Panc1 (cell line): Measurements from ENCODE around the gene ZDHHC14. TPM values are rescaled to one million over a fixed set of nuclear protein-coding genes. Genes with fewer than 3 reads are reported as not detected.
"Not testable (repeated sequence)": the region's sequence is repeated elsewhere in the genome, so short reads cannot be mapped to it uniquely, and the experiment has no call there.

Source experiments
- ATAC-seq: fragments of 200-7000 bp; cut with Tn5 transposase; 2 replicates; pipeline ENCODE4 v1.9.1; 2020; ENCODE audit warnings: mild to moderate bottlenecking, moderate library complexity
- BruUV-seq: library from RNA; stranded (reverse); fragments of 400-500 nt; replicated peaks from 2 replicates; lab custom pipeline; 2021; lab: Mats Ljungman, UMichigan
- CTCF ChIA-PET: fragments of 300-600 bp; sonication (Branson Sonifier 250); formaldehyde crosslinking; loops from one replicate; lab custom pipeline; 2022; ENCODE audit warnings: antibody characterized with exemption; lab: Charles Lee
- POLR2A ChIA-PET: fragments of 300-600 bp; sonication (Branson Sonifier 250); formaldehyde crosslinking; loops from one replicate; lab custom pipeline; 2022; ENCODE audit warnings: antibody characterized with exemption; lab: Charles Lee
- DNase-seq: peaks from one replicate; pipeline ENCODE4 v3.0.0-alpha.2; 2010; ENCODE audit warnings: low read depth, low spot score
- H3K27ac ChIP-seq: 2 replicates; pipeline ENCODE4 v1.5.1; 2011; ENCODE audit warnings: mild to moderate bottlenecking, low read length, inconsistent platforms
- H3K27me3 ChIP-seq: fragments of 200-500 bp; sonication (Bioruptor generic); 2 replicates; pipeline ENCODE4 v1.6.0; 2014; ENCODE audit warnings: low read length, inconsistent platforms; ENCODE audit not compliant: control insufficient read depth, insufficient read depth
- H3K36me3 ChIP-seq: fragments of 200-500 bp; sonication (Bioruptor generic); 2 replicates; pipeline ENCODE4 v1.5.1; 2014; ENCODE audit warnings: inconsistent platforms, mild to moderate bottlenecking, low read length, moderate library complexity; ENCODE audit not compliant: control insufficient read depth, insufficient read depth
- H3K4me1 ChIP-seq: 2 replicates; pipeline ENCODE4 v1.5.1; 2011; ENCODE audit warnings: inconsistent platforms, mild to moderate bottlenecking, low read length, moderate library complexity; ENCODE audit not compliant: control insufficient read depth, insufficient read depth
- H3K4me3 ChIP-seq, 2 experiments: 2 replicates each; pipeline ENCODE4 v1.5.1; 2011 to 2012; ENCODE audit warnings: low read depth in 2 of 2, low read length in 2 of 2, mild to moderate bottlenecking in 2 of 2, inconsistent platforms in 1 of 2, moderate library complexity in 1 of 2
- H3K9me3 ChIP-seq: fragments of 200-500 bp; sonication (Bioruptor generic); 2 replicates; pipeline ENCODE4 v1.5.1; 2014; ENCODE audit warnings: low read depth, mild to moderate bottlenecking, inconsistent platforms, low read length, moderate library complexity; ENCODE audit not compliant: control insufficient read depth, insufficient read depth
- POLR2AphosphoS5 ChIP-seq: IDR thresholded peaks from 2 replicates; pipeline ENCODE4 v1.6.1; 2012; ENCODE audit warnings: mild to moderate bottlenecking, low read depth, low read length, moderate library complexity
- SIN3A ChIP-seq: IDR thresholded peaks from 2 replicates; pipeline ENCODE4 v1.6.1; 2012; ENCODE audit warnings: low read depth, mild to moderate bottlenecking, low read length, moderate library complexity, borderline replicate concordance; ENCODE audit not compliant: insufficient read depth
- TCF7L2 ChIP-seq: IDR thresholded peaks from 2 replicates; pipeline ENCODE4 v1.6.1; 2011; ENCODE audit warnings: mild to moderate bottlenecking, low read depth, low read length, inconsistent platforms
- in situ Hi-C: cut with HindIII; loops from 2 replicates; pipeline ENCODE4 v1.10.0; 2016; ENCODE audit warnings: low sequenced_read_pairs, low pct_unique_long_range_greater_than_20kb
- intact Hi-C: fragments of 100-400 bp; cut with micrococcal nuclease; formaldehyde crosslinking; loops from one replicate; pipeline ENCODE4 v1.10.0; 2022; ENCODE audit not compliant: unreplicated experiment
- total RNA-seq: library from RNA; stranded (reverse); gene quantifications from one replicate; pipeline ENCODE4 v1.2.1, GENCODE V29; 2021; ENCODE audit not compliant: unreplicated experiment
- TF ChIP-seq, protein P1 (sequence below), 2 experiments: IDR thresholded peaks; 2 replicates each; pipeline ENCODE4 v1.6.1; 2011 to 2012; ENCODE audit warnings: low read depth in 2 of 2, control low read depth in 1 of 2, low read length in 1 of 2, mild to moderate bottlenecking in 1 of 2, moderate library complexity in 1 of 2; ENCODE audit not compliant: insufficient read depth in 1 of 2
- TF ChIP-seq, protein P2 (sequence below): fragments of 450-650 bp; IDR thresholded peaks from 2 replicates; pipeline ENCODE4 v1.5.1; 2017; ENCODE audit warnings: mild to moderate bottlenecking

ZDHHC14 gene
- total RNA-seq, 1 experiment from 2014 or later = 19.9 TPM

DNA sequence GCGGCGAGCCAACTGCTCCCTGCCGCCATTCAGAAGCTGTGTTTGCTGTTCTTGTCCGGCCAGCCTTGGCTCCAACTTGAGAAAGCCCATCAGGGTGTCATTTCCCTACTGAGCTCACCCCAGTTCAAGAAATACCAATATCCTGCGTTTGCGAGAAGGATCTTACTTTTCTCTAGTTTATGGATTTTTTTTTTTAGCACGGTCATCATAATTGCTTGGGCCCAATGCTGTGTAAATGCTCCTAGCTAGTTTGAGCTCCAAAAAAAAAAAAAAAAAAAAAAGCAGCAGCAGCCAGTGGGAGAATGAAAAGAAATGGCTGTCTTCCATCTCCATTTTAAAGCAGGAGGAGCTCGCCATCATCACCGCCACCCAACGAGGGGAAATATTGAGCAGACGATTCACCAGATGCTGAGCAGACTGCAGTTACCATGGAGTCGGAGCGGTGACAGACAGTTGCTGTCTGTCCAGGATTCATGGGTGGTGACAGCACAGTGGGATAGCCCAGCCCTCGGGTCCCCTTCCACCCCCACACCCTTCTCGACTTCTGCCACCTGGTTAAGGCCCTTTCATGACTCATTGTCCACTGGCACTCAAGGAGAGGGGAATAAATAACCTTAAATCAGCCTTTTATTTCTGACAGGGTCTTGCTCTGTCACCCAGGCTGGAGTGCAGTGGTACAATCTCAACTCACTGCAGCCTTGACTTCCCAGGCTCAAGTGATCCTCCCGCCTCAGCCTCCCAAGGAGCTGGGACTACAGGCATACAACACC, 309.6 kb downstream of the ZDHHC14 start:
- no peaks in the 10 kb centered on the region; the same call in none of the 2 replicates for H3K27me3 ChIP-seq
- in situ Hi-C loops (no loop called here), intact Hi-C loops (no loop called here)
- ChIA-PET CTCF (no interaction called here), POLR2A (no interaction called here)
- H3K4me1 ChIP-seq = no peaks in the 10 kb centered on the region
- H3K4me3 ChIP-seq = no peak overlapping the region
- no peak for ATAC-seq
- H3K36me3 ChIP-seq = no peaks in the 10 kb centered on the region
- TF ChIP-seq SIN3A = no peak
- TF ChIP-seq, protein P1, sequence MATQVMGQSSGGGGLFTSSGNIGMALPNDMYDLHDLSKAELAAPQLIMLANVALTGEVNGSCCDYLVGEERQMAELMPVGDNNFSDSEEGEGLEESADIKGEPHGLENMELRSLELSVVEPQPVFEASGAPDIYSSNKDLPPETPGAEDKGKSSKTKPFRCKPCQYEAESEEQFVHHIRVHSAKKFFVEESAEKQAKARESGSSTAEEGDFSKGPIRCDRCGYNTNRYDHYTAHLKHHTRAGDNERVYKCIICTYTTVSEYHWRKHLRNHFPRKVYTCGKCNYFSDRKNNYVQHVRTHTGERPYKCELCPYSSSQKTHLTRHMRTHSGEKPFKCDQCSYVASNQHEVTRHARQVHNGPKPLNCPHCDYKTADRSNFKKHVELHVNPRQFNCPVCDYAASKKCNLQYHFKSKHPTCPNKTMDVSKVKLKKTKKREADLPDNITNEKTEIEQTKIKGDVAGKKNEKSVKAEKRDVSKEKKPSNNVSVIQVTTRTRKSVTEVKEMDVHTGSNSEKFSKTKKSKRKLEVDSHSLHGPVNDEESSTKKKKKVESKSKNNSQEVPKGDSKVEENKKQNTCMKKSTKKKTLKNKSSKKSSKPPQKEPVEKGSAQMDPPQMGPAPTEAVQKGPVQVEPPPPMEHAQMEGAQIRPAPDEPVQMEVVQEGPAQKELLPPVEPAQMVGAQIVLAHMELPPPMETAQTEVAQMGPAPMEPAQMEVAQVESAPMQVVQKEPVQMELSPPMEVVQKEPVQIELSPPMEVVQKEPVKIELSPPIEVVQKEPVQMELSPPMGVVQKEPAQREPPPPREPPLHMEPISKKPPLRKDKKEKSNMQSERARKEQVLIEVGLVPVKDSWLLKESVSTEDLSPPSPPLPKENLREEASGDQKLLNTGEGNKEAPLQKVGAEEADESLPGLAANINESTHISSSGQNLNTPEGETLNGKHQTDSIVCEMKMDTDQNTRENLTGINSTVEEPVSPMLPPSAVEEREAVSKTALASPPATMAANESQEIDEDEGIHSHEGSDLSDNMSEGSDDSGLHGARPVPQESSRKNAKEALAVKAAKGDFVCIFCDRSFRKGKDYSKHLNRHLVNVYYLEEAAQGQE (IDR thresholded peaks at IDR 0.05; ENCODE audit: insufficient read depth in 1 of 2, low read depth in 2 of 2, low read length in 1 of 2) = no peak
- TF ChIP-seq POLR2AphosphoS5 = no peak
- TF ChIP-seq, protein P2, sequence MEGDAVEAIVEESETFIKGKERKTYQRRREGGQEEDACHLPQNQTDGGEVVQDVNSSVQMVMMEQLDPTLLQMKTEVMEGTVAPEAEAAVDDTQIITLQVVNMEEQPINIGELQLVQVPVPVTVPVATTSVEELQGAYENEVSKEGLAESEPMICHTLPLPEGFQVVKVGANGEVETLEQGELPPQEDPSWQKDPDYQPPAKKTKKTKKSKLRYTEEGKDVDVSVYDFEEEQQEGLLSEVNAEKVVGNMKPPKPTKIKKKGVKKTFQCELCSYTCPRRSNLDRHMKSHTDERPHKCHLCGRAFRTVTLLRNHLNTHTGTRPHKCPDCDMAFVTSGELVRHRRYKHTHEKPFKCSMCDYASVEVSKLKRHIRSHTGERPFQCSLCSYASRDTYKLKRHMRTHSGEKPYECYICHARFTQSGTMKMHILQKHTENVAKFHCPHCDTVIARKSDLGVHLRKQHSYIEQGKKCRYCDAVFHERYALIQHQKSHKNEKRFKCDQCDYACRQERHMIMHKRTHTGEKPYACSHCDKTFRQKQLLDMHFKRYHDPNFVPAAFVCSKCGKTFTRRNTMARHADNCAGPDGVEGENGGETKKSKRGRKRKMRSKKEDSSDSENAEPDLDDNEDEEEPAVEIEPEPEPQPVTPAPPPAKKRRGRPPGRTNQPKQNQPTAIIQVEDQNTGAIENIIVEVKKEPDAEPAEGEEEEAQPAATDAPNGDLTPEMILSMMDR = no peak
- no peak for TF ChIP-seq TCF7L2
- no peaks in the 10 kb centered on the region for H3K9me3 ChIP-seq
- no TSS peak for BruUV-seq
- H3K27ac ChIP-seq = no peak overlapping the region
- DNase-seq = no peak

DNA sequence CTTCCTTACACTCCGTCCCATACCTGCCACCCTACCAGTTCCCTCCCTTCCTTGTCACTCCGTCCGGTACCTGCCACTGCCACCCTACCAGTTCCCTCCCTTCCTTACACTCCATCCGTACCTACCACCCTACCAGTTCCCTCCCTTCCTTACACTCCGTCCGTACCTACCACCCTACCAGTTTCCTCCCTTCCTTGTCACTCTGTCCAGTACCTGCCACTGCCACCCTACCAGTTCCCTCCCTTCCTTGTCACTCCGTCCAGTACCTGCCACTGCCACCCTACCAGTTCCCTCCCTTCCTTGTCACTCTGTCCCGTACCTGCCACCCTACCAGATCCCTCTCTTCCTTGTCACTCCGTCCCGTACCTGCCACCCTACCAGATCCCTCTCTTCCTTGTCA, 310.6 kb downstream of the ZDHHC14 start:
- CTCF ChIA-PET, H3K4me3 ChIP-seq, H3K27ac ChIP-seq, POLR2A ChIA-PET, H3K9me3 ChIP-seq, DNase-seq, H3K4me1 ChIP-seq, H3K27me3 ChIP-seq, intact Hi-C loops, H3K36me3 ChIP-seq, BruUV-seq, in situ Hi-C loops, ATAC-seq: not testable (repeated sequence)

DNA sequence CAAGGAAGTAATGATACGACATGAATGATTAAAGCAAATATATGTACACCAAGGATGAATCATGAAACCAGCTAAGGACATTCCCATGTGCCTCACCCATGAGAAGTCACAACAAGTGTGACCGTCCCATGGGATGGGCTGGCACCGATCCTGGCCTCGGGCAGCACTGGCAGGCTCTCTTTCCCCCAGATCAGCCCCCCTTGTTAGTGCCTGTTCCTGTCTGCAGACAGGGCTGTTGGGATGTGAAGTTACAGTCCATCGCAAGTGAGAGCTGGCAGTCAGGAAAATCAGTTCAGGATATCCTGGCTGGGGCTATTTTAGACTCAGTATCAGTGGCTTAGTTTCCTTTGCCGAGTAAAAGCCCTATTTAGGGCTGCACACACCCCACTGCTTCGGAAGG, 312.9 kb downstream of the ZDHHC14 start:
- intact Hi-C loops = no loop called here
- DNase-seq (no peak), ATAC-seq (no peak)
- Histone ChIP-seq H3K9me3 (no peaks in the 10 kb centered on the region), H3K4me1 (no peaks in the 10 kb centered on the region), H3K4me3 (no peak overlapping the region), H3K27me3 (no peaks in the 10 kb centered on the region; the same call in none of the 2 replicates), H3K36me3 (no peaks in the 10 kb centered on the region), H3K27ac (no peak overlapping the region)
- CTCF ChIA-PET = no interaction called here
- POLR2A ChIA-PET = no interaction called here
- TF ChIP-seq POLR2AphosphoS5 (no peak), SIN3A (no peak), TCF7L2 (no peak)
- TF ChIP-seq, protein P2 = no peak
- TF ChIP-seq, protein P1 (IDR thresholded peaks at IDR 0.05; ENCODE audit: insufficient read depth in 1 of 2, low read depth in 2 of 2, low read length in 1 of 2) = no peak
- BruUV-seq = no TSS peak
- in situ Hi-C loops = no loop called here
